ENCODE results near the gene FRRS1. TPM values are rescaled to one million over a fixed set of nuclear protein-coding genes. Genes with fewer than 3 reads are reported as not detected.

The FRRS1 gene
- total RNA-seq, 1 experiment from 2014 or later, result 12.1 TPM

DNA sequence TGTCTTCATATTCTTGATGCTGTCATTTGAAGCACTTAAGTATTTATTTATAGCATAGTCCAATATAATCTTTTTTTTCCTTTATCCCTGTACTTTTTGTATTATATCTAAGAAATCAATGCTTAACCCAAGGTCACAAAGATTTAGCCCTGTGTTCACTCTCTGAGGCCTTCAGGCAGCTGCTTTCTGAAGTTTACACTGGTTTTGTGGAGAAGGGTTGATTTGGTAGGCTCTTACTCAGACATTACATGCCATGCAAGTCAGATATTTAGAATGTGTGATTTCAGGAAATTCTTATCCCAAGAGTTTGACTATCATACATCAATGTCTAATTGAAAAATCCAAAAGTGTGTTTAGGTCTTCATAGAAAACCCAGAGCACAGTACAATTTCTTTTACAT is 64.2 kb downstream of the FRRS1 start:
- no TSS peak for BruUV-seq (replicated peaks)
- DNase-seq (ENCODE audit: low spot score), result no peak

DNA sequence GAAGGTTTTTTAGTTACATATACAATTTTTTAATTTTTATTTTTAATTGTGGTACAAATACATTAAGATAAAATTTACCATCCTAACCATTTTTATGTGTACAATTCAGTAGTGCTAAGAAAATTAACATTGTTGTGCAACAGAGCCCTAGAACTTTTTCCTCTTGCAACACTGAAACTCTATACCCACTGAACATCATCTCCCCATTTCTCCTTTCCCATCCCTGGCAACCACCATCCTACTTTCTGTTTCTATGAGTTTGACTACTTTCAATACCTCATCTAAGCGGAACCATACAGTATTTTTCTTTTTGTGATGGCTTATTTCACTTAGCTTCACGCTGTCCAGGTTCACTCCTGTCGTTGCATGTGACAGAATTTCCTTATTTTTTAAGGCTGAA is 66.4 kb downstream of the FRRS1 start:
- TF ChIP-seq, protein P1, sequence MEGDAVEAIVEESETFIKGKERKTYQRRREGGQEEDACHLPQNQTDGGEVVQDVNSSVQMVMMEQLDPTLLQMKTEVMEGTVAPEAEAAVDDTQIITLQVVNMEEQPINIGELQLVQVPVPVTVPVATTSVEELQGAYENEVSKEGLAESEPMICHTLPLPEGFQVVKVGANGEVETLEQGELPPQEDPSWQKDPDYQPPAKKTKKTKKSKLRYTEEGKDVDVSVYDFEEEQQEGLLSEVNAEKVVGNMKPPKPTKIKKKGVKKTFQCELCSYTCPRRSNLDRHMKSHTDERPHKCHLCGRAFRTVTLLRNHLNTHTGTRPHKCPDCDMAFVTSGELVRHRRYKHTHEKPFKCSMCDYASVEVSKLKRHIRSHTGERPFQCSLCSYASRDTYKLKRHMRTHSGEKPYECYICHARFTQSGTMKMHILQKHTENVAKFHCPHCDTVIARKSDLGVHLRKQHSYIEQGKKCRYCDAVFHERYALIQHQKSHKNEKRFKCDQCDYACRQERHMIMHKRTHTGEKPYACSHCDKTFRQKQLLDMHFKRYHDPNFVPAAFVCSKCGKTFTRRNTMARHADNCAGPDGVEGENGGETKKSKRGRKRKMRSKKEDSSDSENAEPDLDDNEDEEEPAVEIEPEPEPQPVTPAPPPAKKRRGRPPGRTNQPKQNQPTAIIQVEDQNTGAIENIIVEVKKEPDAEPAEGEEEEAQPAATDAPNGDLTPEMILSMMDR (conservative IDR thresholded peaks at IDR 0.05; ENCODE audit: low read depth, low read length), result no peak
- no peak for TF ChIP-seq EZH2 (IDR thresholded peaks at IDR 0.05; ENCODE audit: borderline replicate concordance, low read depth, low read length, poor library complexity, severe bottlenecking)
- no peak overlapping the region for H3K4me3 ChIP-seq (ENCODE audit: low read depth, low read length, poor library complexity, severe bottlenecking)
- intact Hi-C loops (cut with micrococcal nuclease; ENCODE audit: unreplicated experiment), result loop anchor here (10.0 kb wide), 4 partner anchors 205 to 945 kb away; no protein-coding TSS in a partner anchor
- POLR2A ChIA-PET (ENCODE audit: low non-redundant PET), result no interaction called here
- H3K36me3 ChIP-seq (ENCODE audit: insufficient read depth, low read length, poor library complexity, severe bottlenecking), result no peaks in the 10 kb centered on the region
- CTCF ChIA-PET, result no interaction called here
- no peaks in the 10 kb centered on the region for H3K9me3 ChIP-seq (ENCODE audit: low read depth, low read length, poor library complexity, severe bottlenecking)
- no TSS peak for BruUV-seq (replicated peaks)
- no peak for DNase-seq (ENCODE audit: low spot score)
- H3K4me1 ChIP-seq (ENCODE audit: insufficient read depth, low read length, poor library complexity, severe bottlenecking), result no peaks in the 10 kb centered on the region
- no peak overlapping the region for H3K27ac ChIP-seq (ENCODE audit: low read depth, low read length, poor library complexity, severe bottlenecking)
- no peaks in the 10 kb centered on the region for H3K27me3 ChIP-seq (replicated peaks; ENCODE audit: insufficient read depth, low read depth, low read length, poor library complexity)

More for the DNA sequence above, 64.2 kb downstream of the FRRS1 start:
- Histone ChIP-seq H3K36me3 (ENCODE audit: insufficient read depth, low read length, poor library complexity, severe bottlenecking) (no peaks in the 10 kb centered on the region), H3K9me3 (ENCODE audit: low read depth, low read length, poor library complexity, severe bottlenecking) (no peaks in the 10 kb centered on the region), H3K4me1 (ENCODE audit: insufficient read depth, low read length, poor library complexity, severe bottlenecking) (no peaks in the 10 kb centered on the region), H3K27ac (ENCODE audit: low read depth, low read length, poor library complexity, severe bottlenecking) (no peak overlapping the region), H3K27me3 (replicated peaks; ENCODE audit: insufficient read depth, low read depth, low read length, poor library complexity) (no peaks in the 10 kb centered on the region), H3K4me3 (ENCODE audit: low read depth, low read length, poor library complexity, severe bottlenecking) (no peak overlapping the region)
- ChIA-PET POLR2A (ENCODE audit: low non-redundant PET) (no interaction called here), CTCF (no interaction called here)
- intact Hi-C loops (cut with micrococcal nuclease; ENCODE audit: unreplicated experiment), result loop anchor here (10.0 kb wide), 4 partner anchors 207 to 947 kb away; no protein-coding TSS in a partner anchor
- TF ChIP-seq, protein P1 (conservative IDR thresholded peaks at IDR 0.05; ENCODE audit: low read depth, low read length), result no peak
- TF ChIP-seq EZH2 (IDR thresholded peaks at IDR 0.05; ENCODE audit: borderline replicate concordance, low read depth, low read length, poor library complexity, severe bottlenecking), result no peak

DNA sequence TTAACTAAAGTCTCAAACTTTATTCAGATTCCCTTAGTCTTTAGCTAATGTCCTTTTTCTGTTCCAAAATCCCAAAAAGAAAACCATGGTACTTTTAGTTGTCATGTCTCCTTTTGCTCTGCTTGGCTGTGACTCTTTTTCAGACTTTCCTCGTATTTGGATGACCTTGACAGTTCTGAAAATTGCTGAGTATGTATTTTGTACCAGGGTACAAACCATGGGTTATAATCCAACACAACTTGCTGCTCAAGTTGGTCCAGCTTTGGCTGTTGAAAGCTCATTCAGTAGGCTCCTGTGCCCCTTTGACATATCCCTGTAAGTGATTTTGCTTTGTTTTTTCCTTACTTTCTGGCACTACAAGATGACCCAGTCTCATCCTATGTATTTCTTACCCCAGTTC is 68.9 kb downstream of the FRRS1 start:
- Histone ChIP-seq H3K27ac (ENCODE audit: low read depth, low read length, poor library complexity, severe bottlenecking) (no peak overlapping the region), H3K4me1 (ENCODE audit: insufficient read depth, low read length, poor library complexity, severe bottlenecking) (no peaks in the 10 kb centered on the region), H3K9me3 (ENCODE audit: low read depth, low read length, poor library complexity, severe bottlenecking) (no peaks in the 10 kb centered on the region), H3K36me3 (ENCODE audit: insufficient read depth, low read length, poor library complexity, severe bottlenecking) (no peaks in the 10 kb centered on the region), H3K27me3 (replicated peaks; ENCODE audit: insufficient read depth, low read depth, low read length, poor library complexity) (no peaks in the 10 kb centered on the region), H3K4me3 (ENCODE audit: low read depth, low read length, poor library complexity, severe bottlenecking) (no peak overlapping the region)
- no peak for DNase-seq (ENCODE audit: low spot score)
- ChIA-PET POLR2A (ENCODE audit: low non-redundant PET) (no interaction called here), CTCF (no interaction called here)
- TF ChIP-seq EZH2 (IDR thresholded peaks at IDR 0.05; ENCODE audit: borderline replicate concordance, low read depth, low read length, poor library complexity, severe bottlenecking), result no peak
- TF ChIP-seq, protein P1 (conservative IDR thresholded peaks at IDR 0.05; ENCODE audit: low read depth, low read length), result no peak
- no TSS peak for BruUV-seq (replicated peaks)
- intact Hi-C loops (cut with micrococcal nuclease; ENCODE audit: unreplicated experiment), result no loop called here

Data from A673 (cell line).